ENCODE data around the gene NGB. TPM values are rescaled to one million over a fixed set of nuclear protein-coding genes. Genes with fewer than 3 reads are reported as not detected.

Gene NGB
- total RNA-seq, 1 donor from 2014 or later = 0.12 TPM

DNA sequence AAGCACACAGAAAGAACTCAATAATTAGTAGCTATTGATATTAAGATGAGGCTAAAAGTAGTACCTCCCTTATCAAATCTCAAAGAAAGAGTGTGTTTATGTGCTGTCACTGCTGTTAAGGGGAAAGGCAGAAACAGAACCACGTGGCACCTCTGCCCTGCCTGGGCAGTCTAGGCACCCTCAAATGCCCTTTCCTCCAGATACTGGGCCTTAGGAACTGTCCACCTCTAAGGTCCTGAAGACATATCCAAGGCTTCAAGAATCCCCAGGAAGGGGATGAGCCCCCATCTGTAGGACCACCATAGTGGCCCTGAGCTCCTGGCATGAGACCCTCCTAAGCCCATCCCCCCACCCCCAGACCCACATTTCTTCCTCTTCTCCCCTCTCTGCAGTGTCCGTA lies 29.1 kb downstream of the NGB start:
- H3K4me3 ChIP-seq (ENCODE audit: low read depth, low read length) = no peak overlapping the region
- no peak for TF ChIP-seq CTCF (conservative IDR thresholded peaks at IDR 0.05; ENCODE audit: low read depth, low read length)
- no peak for DNase-seq (ENCODE audit: low read depth)

- no peak for DNase-seq (ENCODE audit: low read depth)
- TF ChIP-seq CTCF (conservative IDR thresholded peaks at IDR 0.05; ENCODE audit: low read depth, low read length) = no peak
Measured at GRCh38 chr14:77240336-77240915, 30.6 kb downstream of the NGB start.

GRCh38 chr14:77239412-77239811 lies 31.6 kb downstream of the NGB start:
- no peak for TF ChIP-seq CTCF (conservative IDR thresholded peaks at IDR 0.05; ENCODE audit: low read depth, low read length)
- no peak overlapping the region for H3K4me3 ChIP-seq (ENCODE audit: low read depth, low read length)
- no peak for DNase-seq (ENCODE audit: low read depth)

More at GRCh38 chr14:77240336-77240915, 30.6 kb downstream of the NGB start:
- H3K4me3 ChIP-seq (ENCODE audit: low read depth, low read length) = no peak overlapping the region

GRCh38 chr14:77238996-77239395 lies 32.0 kb downstream of the NGB start:
- no peak for DNase-seq (ENCODE audit: low read depth)
- no peak for TF ChIP-seq CTCF (conservative IDR thresholded peaks at IDR 0.05; ENCODE audit: low read depth, low read length)
- H3K4me3 ChIP-seq (ENCODE audit: low read depth, low read length) = no peak overlapping the region

DNA sequence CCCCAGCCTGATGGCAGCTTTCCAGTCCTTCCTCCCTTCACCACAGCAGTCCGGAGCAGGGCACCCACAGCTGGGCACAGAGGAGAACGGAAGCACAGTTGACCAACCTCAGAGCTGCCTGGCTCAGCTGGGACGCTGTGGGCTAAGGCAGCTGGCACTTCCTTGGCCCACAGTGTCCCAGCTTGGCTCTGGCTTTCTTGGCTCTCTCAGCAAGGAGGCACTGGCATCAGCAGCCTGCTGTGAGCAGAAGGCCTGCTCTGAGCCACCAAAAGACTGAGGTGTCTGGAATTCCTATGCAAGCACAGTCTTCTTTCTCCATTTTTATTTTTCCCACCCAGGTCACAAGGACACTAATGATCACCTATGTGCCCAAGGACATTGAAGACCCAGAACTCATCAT lies 32.6 kb downstream of the NGB start:
- no peak overlapping the region for H3K4me3 ChIP-seq (ENCODE audit: low read depth, low read length)
- no peak for TF ChIP-seq CTCF (conservative IDR thresholded peaks at IDR 0.05; ENCODE audit: low read depth, low read length)
- no peak for DNase-seq (ENCODE audit: low read depth)

GRCh38 chr14:77236814-77237213 lies 34.2 kb downstream of the NGB start:
- no peak for DNase-seq (ENCODE audit: low read depth)
- H3K4me3 ChIP-seq (ENCODE audit: low read depth, low read length) = no peak overlapping the region
- no peak for TF ChIP-seq CTCF (conservative IDR thresholded peaks at IDR 0.05; ENCODE audit: low read depth, low read length)

DNA sequence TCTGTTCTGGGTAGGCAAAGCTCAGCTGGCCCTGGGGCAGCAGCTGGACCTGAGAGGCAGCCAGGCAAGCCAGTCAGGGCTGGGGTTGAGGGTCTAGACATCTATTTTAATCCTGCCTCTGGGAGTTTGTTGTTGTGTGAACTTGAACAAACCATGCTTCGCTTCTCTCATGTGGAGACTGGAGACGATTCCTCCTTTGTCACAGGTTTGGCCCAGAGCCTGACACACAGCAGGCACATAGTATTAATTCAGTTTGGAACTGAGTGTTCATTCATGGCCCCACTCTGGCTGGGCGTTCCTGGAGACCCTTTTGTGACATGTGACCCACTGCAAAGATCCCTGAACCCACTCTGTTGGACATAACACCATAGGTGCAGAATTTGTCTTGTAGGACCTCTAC lies 39.3 kb downstream of the NGB start:
- no peak for DNase-seq (ENCODE audit: low read depth)
- no peak for TF ChIP-seq CTCF (conservative IDR thresholded peaks at IDR 0.05; ENCODE audit: low read depth, low read length)
- no peak overlapping the region for H3K4me3 ChIP-seq (ENCODE audit: low read depth, low read length)
